ENCODE data around the gene RNF13. TPM values are rescaled to one million over a fixed set of nuclear protein-coding genes. Genes with fewer than 3 reads are reported as not detected.

RNF13 gene
- total and polyA plus RNA-seq, 2 donors (not counting 1 experiment from before 2014, with no cell fraction given), result 38.0 to 86.5 TPM

GRCh38 chr3:150000641-150001040 lies 187.6 kb downstream of the RNF13 start:
- Histone ChIP-seq H2AFZ (ENCODE audit: insufficient read depth, low read depth, low read length, poor library complexity, severe bottlenecking) (no peak overlapping the region), H3K4me3 (ENCODE audit: control extremely low read depth in 1 of 5, extremely low read depth in 1 of 5, insufficient read depth in 1 of 5, low read depth in 2 of 5, low read length in 4 of 5) (no peak overlapping the region), H3K9me3 (ENCODE audit: control extremely low read depth in 1 of 3, control insufficient read depth in 2 of 3, insufficient read depth in 1 of 3, low read length in 2 of 3) (peaks cover 0 to 4% (median 1%) of the 10 kb centered on the region in 3 donors), H3K36me3 (replicated peaks in 1 of 2; ENCODE audit: control extremely low read depth in 1 of 2, control insufficient read depth in 1 of 2, extremely low read depth in 1 of 2, insufficient read depth in 2 of 2, low read length in 1 of 2) (no peaks in the 10 kb centered on the region), H3K79me2 (ENCODE audit: control insufficient read depth, insufficient read depth, low read length) (no peaks in the 10 kb centered on the region), H3K27ac (ENCODE audit: low read length in 2 of 2) (no peak overlapping the region), H3K4me1 (ENCODE audit: control insufficient read depth in 2 of 2, insufficient read depth in 2 of 2, low read length in 2 of 2) (no peaks in the 10 kb centered on the region), H3K4me2 (replicated peaks; ENCODE audit: low read depth, low read length, poor library complexity, severe bottlenecking) (no peak overlapping the region), H4K20me1 (ENCODE audit: control insufficient read depth, insufficient read depth, low read length, poor library complexity, severe bottlenecking) (no peaks in the 10 kb centered on the region), H3K27me3 (replicated peaks in 1 of 4; ENCODE audit: control extremely low read depth in 1 of 4, control insufficient read depth in 3 of 4, insufficient read depth in 4 of 4, low read length in 3 of 4) (peaks cover 0 to 3% (median 0%) of the 10 kb centered on the region in 4 experiments), H3K9ac (ENCODE audit: low read length) (no peak overlapping the region)
- ChIA-PET CTCF (no interaction called here), POLR2A (no interaction called here)
- TF ChIP-seq, protein P1, sequence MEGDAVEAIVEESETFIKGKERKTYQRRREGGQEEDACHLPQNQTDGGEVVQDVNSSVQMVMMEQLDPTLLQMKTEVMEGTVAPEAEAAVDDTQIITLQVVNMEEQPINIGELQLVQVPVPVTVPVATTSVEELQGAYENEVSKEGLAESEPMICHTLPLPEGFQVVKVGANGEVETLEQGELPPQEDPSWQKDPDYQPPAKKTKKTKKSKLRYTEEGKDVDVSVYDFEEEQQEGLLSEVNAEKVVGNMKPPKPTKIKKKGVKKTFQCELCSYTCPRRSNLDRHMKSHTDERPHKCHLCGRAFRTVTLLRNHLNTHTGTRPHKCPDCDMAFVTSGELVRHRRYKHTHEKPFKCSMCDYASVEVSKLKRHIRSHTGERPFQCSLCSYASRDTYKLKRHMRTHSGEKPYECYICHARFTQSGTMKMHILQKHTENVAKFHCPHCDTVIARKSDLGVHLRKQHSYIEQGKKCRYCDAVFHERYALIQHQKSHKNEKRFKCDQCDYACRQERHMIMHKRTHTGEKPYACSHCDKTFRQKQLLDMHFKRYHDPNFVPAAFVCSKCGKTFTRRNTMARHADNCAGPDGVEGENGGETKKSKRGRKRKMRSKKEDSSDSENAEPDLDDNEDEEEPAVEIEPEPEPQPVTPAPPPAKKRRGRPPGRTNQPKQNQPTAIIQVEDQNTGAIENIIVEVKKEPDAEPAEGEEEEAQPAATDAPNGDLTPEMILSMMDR (IDR thresholded peaks at IDR 0.05), result no peak
- TF ChIP-seq EZH2 (IDR thresholded peaks at IDR 0.05; ENCODE audit: borderline replicate concordance, insufficient read depth, low read depth, low read length, poor library complexity, severe bottlenecking), result no peak
- H3K4me3 Mint-ChIP-seq, result no peak overlapping the region
- DNase-seq (no peak), ATAC-seq (ENCODE audit: low read depth) (no peak)
- H3K4me1 Mint-ChIP-seq, result no peaks in the 10 kb centered on the region
- intact Hi-C loops (cut with micrococcal nuclease), result no loop called here
- H3K9me3 Mint-ChIP-seq (ENCODE audit: insufficient read depth), result peaks cover 3% of the 10 kb centered on the region
- no peak overlapping the region for H3K27ac Mint-ChIP-seq
- H3K27me3 Mint-ChIP-seq, result peaks cover 23% of the 10 kb centered on the region

- Mint-ChIP-seq H3K9me3 (ENCODE audit: insufficient read depth) (no peaks in the 10 kb centered on the region), H3K27me3 (peaks cover 17% of the 10 kb centered on the region), H3K27ac (no peak overlapping the region), H3K4me3 (no peak overlapping the region), H3K4me1 (no peaks in the 10 kb centered on the region)
- Histone ChIP-seq H3K9me3 (ENCODE audit: control extremely low read depth in 1 of 3, control insufficient read depth in 2 of 3, insufficient read depth in 1 of 3, low read length in 2 of 3) (no peaks in the 10 kb centered on the region), H4K20me1 (ENCODE audit: control insufficient read depth, insufficient read depth, low read length, poor library complexity, severe bottlenecking) (no peaks in the 10 kb centered on the region), H3K9ac (ENCODE audit: low read length) (no peak overlapping the region), H3K27ac (ENCODE audit: low read length in 2 of 2) (no peak overlapping the region), H3K79me2 (ENCODE audit: control insufficient read depth, insufficient read depth, low read length) (no peaks in the 10 kb centered on the region), H2AFZ (ENCODE audit: insufficient read depth, low read depth, low read length, poor library complexity, severe bottlenecking) (no peak overlapping the region), H3K4me1 (ENCODE audit: control insufficient read depth in 2 of 2, insufficient read depth in 2 of 2, low read length in 2 of 2) (no peaks in the 10 kb centered on the region), H3K4me2 (replicated peaks; ENCODE audit: low read depth, low read length, poor library complexity, severe bottlenecking) (no peak overlapping the region), H3K4me3 (ENCODE audit: control extremely low read depth in 1 of 5, extremely low read depth in 1 of 5, insufficient read depth in 1 of 5, low read depth in 2 of 5, low read length in 4 of 5) (no peak overlapping the region), H3K27me3 (replicated peaks in 1 of 4; ENCODE audit: control extremely low read depth in 1 of 4, control insufficient read depth in 3 of 4, insufficient read depth in 4 of 4, low read length in 3 of 4) (peaks cover 0 to 3% (median 0%) of the 10 kb centered on the region in 4 experiments), H3K36me3 (replicated peaks in 1 of 2; ENCODE audit: control extremely low read depth in 1 of 2, control insufficient read depth in 1 of 2, extremely low read depth in 1 of 2, insufficient read depth in 2 of 2, low read length in 1 of 2) (no peaks in the 10 kb centered on the region)
- ATAC-seq (ENCODE audit: low read depth) (no peak), DNase-seq (no peak)
- ChIA-PET POLR2A (no interaction called here), CTCF (interaction anchor here (0.6 kb wide), 1 partner anchor 611 kb away, joined by 3 read pairs; no protein-coding TSS in a partner anchor)
- no CpG with 5 or more reads among the region's 4 CpGs for WGBS (ENCODE audit: insufficient coverage)
- TF ChIP-seq, protein P1 (IDR thresholded peaks at IDR 0.05), result no peak
- TF ChIP-seq EZH2 (IDR thresholded peaks at IDR 0.05; ENCODE audit: borderline replicate concordance, insufficient read depth, low read depth, low read length, poor library complexity, severe bottlenecking), result no peak
- intact Hi-C loops (cut with micrococcal nuclease), result no loop called here
Observed at GRCh38 chr3:150005243-150006112, 192.5 kb downstream of the RNF13 start.
